ENCODE results near the gene CYP2J2. TPM values are rescaled to one million over a fixed set of nuclear protein-coding genes. Genes with fewer than 3 reads are reported as not detected.

CYP2J2 gene
- total RNA-seq, 1 donor from 2014 or later, result 91.7 TPM

Other genes starting within 250 kb of the CYP2J2 start
- 4.0 TPM for gene HOOK1, start 111.8 kb downstream of the CYP2J2 start, total RNA-seq
- gene C1orf87, start 147.0 kb upstream of the CYP2J2 start, total RNA-seq, result not detected

Data from left ventricle myocardium inferior (tissue), 1 donor.